Cardiac fibroblast (primary cell): Measurements from ENCODE around the gene BCL6.

Source experiments
- DNase-seq, 2 donors: peaks; one replicate each; pipeline versions ENCODE4 v3.0.0 to v3.0.0-alpha.2; 2010; ENCODE audit warnings: low read depth in 2 of 2
- H3K4me3 ChIP-seq, 2 donors: replicated peaks in 1 of 2; 1 replicate in 1 of 2; 2 replicates in 1 of 2; pipeline ENCODE4 v1.5.1; 2011; ENCODE audit warnings: low read depth in 2 of 2, low read length in 2 of 2, mild to moderate bottlenecking in 2 of 2, moderate library complexity in 1 of 2
- CTCF ChIP-seq: IDR thresholded peaks from one replicate; pipeline ENCODE4 v1.5.1; 2011; ENCODE audit warnings: low read depth, mild to moderate bottlenecking, low read length, inconsistent platforms

The BCL6 gene

GRCh38 chr3:187743195-187744141 is 1.8 kb downstream of the BCL6 start:
- no peak for TF ChIP-seq CTCF
- peak; percentile 74 to 85 for DNase-seq
- H3K4me3 ChIP-seq: peak overlapping the region; percentile 91 to 92

- TF ChIP-seq CTCF: no peak
- DNase-seq: peak; percentile 49 to 52
- peak overlapping the region; percentile 91 to 92 for H3K4me3 ChIP-seq
Measured at GRCh38 chr3:187742351-187743171, 2.7 kb downstream of the BCL6 start.

- DNase-seq: peak; percentile 89 to 91
- peak; percentile 82 for TF ChIP-seq CTCF
- H3K4me3 ChIP-seq: peak overlapping the region; percentile 91 to 92
Measured at GRCh38 chr3:187741403-187742350, 3.6 kb downstream of the BCL6 start.

GRCh38 chr3:187740421-187741399 is 4.6 kb downstream of the BCL6 start:
- peak; percentile 75 to 84 for DNase-seq
- peak overlapping the region; percentile 52 to 57 for H3K4me3 ChIP-seq
- TF ChIP-seq CTCF: peak; percentile 84

GRCh38 chr3:187739561-187740332 is 5.5 kb downstream of the BCL6 start:
- peak overlapping the region; percentile 52 to 57 for H3K4me3 ChIP-seq
- peak; percentile 76 for TF ChIP-seq CTCF
- peak; percentile 92 to 95 for DNase-seq
